CD14-positive monocyte (primary cell): ENCODE results near the gene DNAH9. TPM values are rescaled to one million over a fixed set of nuclear protein-coding genes. Genes with fewer than 3 reads are reported as not detected.

Experiments
- DNase-seq, 3 donors: peaks; one replicate each; pipeline ENCODE4 v3.0.0-alpha.2; 2011 to 2022
- H2AFZ ChIP-seq: 2 replicates; pipeline ENCODE4 v1.6.0; 2012; ENCODE audit warnings: mild to moderate bottlenecking, low read depth, low read length, inconsistent platforms; ENCODE audit not compliant: insufficient read depth, poor library complexity, severe bottlenecking
- H3K27ac ChIP-seq, 2 donors: 1 replicate in 1 of 2; 2 replicates in 1 of 2; pipeline ENCODE4 v1.5.1; 2012 to 2013; ENCODE audit warnings: low read length in 2 of 2, control low read depth in 1 of 2, inconsistent platforms in 1 of 2, low read depth in 1 of 2, mild to moderate bottlenecking in 1 of 2
- H3K27me3 ChIP-seq, 2 donors: one replicate each; pipeline versions ENCODE4 v1.6.0 to v1.6.1; 2011 to 2013; ENCODE audit warnings: low read length in 2 of 2; ENCODE audit not compliant: control insufficient read depth in 2 of 2, insufficient read depth in 2 of 2
- H3K36me3 ChIP-seq, 2 donors: replicated peaks in 1 of 2; 1 replicate in 1 of 2; 2 replicates in 1 of 2; pipeline versions ENCODE4 v1.5.1 to v1.6.1; 2012 to 2013; ENCODE audit warnings: low read length in 2 of 2, control low read depth in 1 of 2, inconsistent platforms in 1 of 2, mild to moderate bottlenecking in 1 of 2; ENCODE audit not compliant: insufficient read depth in 2 of 2, control insufficient read depth in 1 of 2
- H3K4me1 ChIP-seq, 2 donors: 1 replicate in 1 of 2; 2 replicates in 1 of 2; pipeline versions ENCODE4 v1.5.1 to v1.6.1; 2012 to 2013; ENCODE audit warnings: low read length in 2 of 2, control low read depth in 1 of 2, inconsistent platforms in 1 of 2, mild to moderate bottlenecking in 1 of 2, moderate library complexity in 1 of 2; ENCODE audit not compliant: insufficient read depth in 2 of 2, control insufficient read depth in 1 of 2
- H3K4me2 ChIP-seq: replicated peaks from 2 replicates; pipeline ENCODE3; 2012; ENCODE audit warnings: low read length, moderate library complexity, mild to moderate bottlenecking; ENCODE audit not compliant: poor library complexity, severe bottlenecking; ENCODE audit errors: extremely low read depth
- H3K4me3 ChIP-seq, 3 experiments: fragments of 200-600 bp in 1 of 3; sonication (generic) in 1 of 3; replicated peaks in 1 of 3; 1 replicate in 2 of 3; 2 replicates in 1 of 3; pipeline ENCODE4 v1.5.1; 2011 to 2013; ENCODE audit warnings: low read length in 3 of 3, mild to moderate bottlenecking in 3 of 3, control low read depth in 2 of 3, low read depth in 2 of 3, inconsistent platforms in 1 of 3, moderate library complexity in 1 of 3
- H3K79me2 ChIP-seq: 2 replicates; pipeline ENCODE4 v1.6.0; 2012; ENCODE audit warnings: mild to moderate bottlenecking, control low read depth, inconsistent platforms, low read length, moderate library complexity; ENCODE audit not compliant: insufficient read depth
- H3K9ac ChIP-seq: 2 replicates; pipeline ENCODE4 v1.6.0; 2017; ENCODE audit warnings: low read length, mild to moderate bottlenecking; ENCODE audit not compliant: insufficient read depth, poor library complexity, severe bottlenecking
- H3K9me3 ChIP-seq, 2 donors: replicated peaks in 1 of 2; 1 replicate in 1 of 2; 2 replicates in 1 of 2; pipeline versions ENCODE4 v1.5.1 to v1.6.1; 2012 to 2013; ENCODE audit warnings: low read length in 2 of 2, control low read depth in 1 of 2; ENCODE audit not compliant: control insufficient read depth in 1 of 2, insufficient read depth in 1 of 2
- H4K20me1 ChIP-seq: 2 replicates; pipeline ENCODE4 v1.6.0; 2012; ENCODE audit warnings: mild to moderate bottlenecking, low read length, control low read depth, moderate library complexity; ENCODE audit not compliant: insufficient read depth
- H3K27ac Mint-ChIP-seq, 7 donors: one replicate each; pipeline ENCODE4 v1.8.0; 2020; ENCODE audit warnings: mild to moderate bottlenecking in 7 of 7, mixed read lengths in 7 of 7, moderate library complexity in 6 of 7, inconsistent platforms in 2 of 7
- H3K27me3 Mint-ChIP-seq, 3 donors: one replicate each; pipeline ENCODE4 v1.8.0; 2021 to 2022; ENCODE audit warnings: low read depth in 3 of 3, mild to moderate bottlenecking in 3 of 3, mixed read lengths in 3 of 3, moderate library complexity in 3 of 3, inconsistent platforms in 1 of 3
- H3K36me3 Mint-ChIP-seq, 2 donors: one replicate each; pipeline ENCODE4 v1.8.0; 2020; ENCODE audit warnings: mixed read lengths in 2 of 2, inconsistent platforms in 1 of 2, mild to moderate bottlenecking in 1 of 2
- H3K4me1 Mint-ChIP-seq: one replicate; pipeline ENCODE4 v1.8.0; 2020; ENCODE audit warnings: mild to moderate bottlenecking, mixed read lengths
- H3K4me3 Mint-ChIP-seq, 2 donors: one replicate each; pipeline ENCODE4 v1.8.0; 2020; ENCODE audit warnings: mild to moderate bottlenecking in 2 of 2, mixed read lengths in 2 of 2, moderate library complexity in 1 of 2
- H3K9me3 Mint-ChIP-seq, 7 donors: one replicate each; pipeline ENCODE4 v1.8.0; 2020 to 2022; ENCODE audit warnings: mixed read lengths in 7 of 7, mild to moderate bottlenecking in 6 of 7, moderate library complexity in 6 of 7, inconsistent platforms in 2 of 7
- WGBS: methylation state at CpG from one replicate; pipeline ENCODE4 v1.1.5; 2013; ENCODE audit warnings: missing lambda C conversion rate; ENCODE audit not compliant: insufficient coverage; 5-methylcytosine and 5-hydroxymethylcytosine counted together
- intact Hi-C, 2 donors: fragments of 100-400 bp; cut with micrococcal nuclease; formaldehyde crosslinking; loops; one replicate each; pipeline versions ENCODE4 v1.15.0 to v1.15.1; 2023
- polyA plus RNA-seq, 3 donors: library from polyadenylated mRNA; depleted of rRNA in 1 of 3; unstranded in 2 of 3; stranded (reverse) in 1 of 3; fragments of 300-500 nt in 2 of 3; fragments of >200 nt in 1 of 3; fragmentation: Illumina TruSeq in 2 of 3; gene quantifications; 1 replicate in 2 of 3; 2 replicates in 1 of 3; pipeline ENCODE4 v1.2.3, GENCODE V29; 2012 to 2021
- TF ChIP-seq, protein P1 (sequence below): fragments of 200-600 bp; IDR thresholded peaks from one replicate; pipeline ENCODE4 v1.8.0; 2022; ENCODE audit warnings: antibody characterized with exemption, mild to moderate bottlenecking

DNAH9 gene
- polyA plus RNA-seq, 3 donors: not detected

- DNase-seq: no peak
- intact Hi-C loops: no loop called here
Measured at GRCh38 chr17:11641521-11642275, 43.4 kb downstream of the DNAH9 start.

GRCh38 chr17:11642655-11643054 lies 44.4 kb downstream of the DNAH9 start:
- no peak overlapping the region for H3K4me3 Mint-ChIP-seq
- no peaks in the 10 kb centered on the region for H3K36me3 Mint-ChIP-seq
- intact Hi-C loops: no loop called here
- H3K9ac ChIP-seq: no peak overlapping the region
- no peak overlapping the region for H3K4me2 ChIP-seq
- no peak overlapping the region for H2AFZ ChIP-seq
- H4K20me1 ChIP-seq: no peaks in the 10 kb centered on the region
- no peaks in the 10 kb centered on the region for H3K27me3 ChIP-seq
- H3K27ac Mint-ChIP-seq: no peak overlapping the region
- peaks cover 2% of the 10 kb centered on the region for H3K4me1 Mint-ChIP-seq
- TF ChIP-seq, protein P1, sequence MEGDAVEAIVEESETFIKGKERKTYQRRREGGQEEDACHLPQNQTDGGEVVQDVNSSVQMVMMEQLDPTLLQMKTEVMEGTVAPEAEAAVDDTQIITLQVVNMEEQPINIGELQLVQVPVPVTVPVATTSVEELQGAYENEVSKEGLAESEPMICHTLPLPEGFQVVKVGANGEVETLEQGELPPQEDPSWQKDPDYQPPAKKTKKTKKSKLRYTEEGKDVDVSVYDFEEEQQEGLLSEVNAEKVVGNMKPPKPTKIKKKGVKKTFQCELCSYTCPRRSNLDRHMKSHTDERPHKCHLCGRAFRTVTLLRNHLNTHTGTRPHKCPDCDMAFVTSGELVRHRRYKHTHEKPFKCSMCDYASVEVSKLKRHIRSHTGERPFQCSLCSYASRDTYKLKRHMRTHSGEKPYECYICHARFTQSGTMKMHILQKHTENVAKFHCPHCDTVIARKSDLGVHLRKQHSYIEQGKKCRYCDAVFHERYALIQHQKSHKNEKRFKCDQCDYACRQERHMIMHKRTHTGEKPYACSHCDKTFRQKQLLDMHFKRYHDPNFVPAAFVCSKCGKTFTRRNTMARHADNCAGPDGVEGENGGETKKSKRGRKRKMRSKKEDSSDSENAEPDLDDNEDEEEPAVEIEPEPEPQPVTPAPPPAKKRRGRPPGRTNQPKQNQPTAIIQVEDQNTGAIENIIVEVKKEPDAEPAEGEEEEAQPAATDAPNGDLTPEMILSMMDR: no peak
- peaks cover 0 to 8% (median 4%) of the 10 kb centered on the region in 7 donors for H3K9me3 Mint-ChIP-seq
- no peaks in the 10 kb centered on the region for H3K4me1 ChIP-seq
- no peak for DNase-seq
- no peak overlapping the region for H3K4me3 ChIP-seq
- no peaks in the 10 kb centered on the region for H3K79me2 ChIP-seq
- no peak overlapping the region for H3K27ac ChIP-seq
- no peaks in the 10 kb centered on the region for H3K36me3 ChIP-seq
- H3K27me3 Mint-ChIP-seq: peaks cover 0 to 4% (median 0%) of the 10 kb centered on the region in 3 donors
- H3K9me3 ChIP-seq: peaks cover 0 to 4% of the 10 kb centered on the region in 2 donors
- WGBS: 83% methylated on average over 7 of the region's 10 CpGs

More at GRCh38 chr17:11641521-11642275, 43.4 kb downstream of the DNAH9 start:
- TF ChIP-seq, protein P1: no peak
- no peaks in the 10 kb centered on the region for H3K27me3 ChIP-seq
- no peaks in the 10 kb centered on the region for H3K36me3 ChIP-seq
- H3K79me2 ChIP-seq: no peaks in the 10 kb centered on the region
- H2AFZ ChIP-seq: no peak overlapping the region
- H3K4me3 ChIP-seq: no peak overlapping the region
- no peak overlapping the region for H3K9ac ChIP-seq
- no peaks in the 10 kb centered on the region for H3K4me1 ChIP-seq
- H3K36me3 Mint-ChIP-seq: no peaks in the 10 kb centered on the region
- H3K27me3 Mint-ChIP-seq: peaks cover 0 to 4% (median 0%) of the 10 kb centered on the region in 3 donors
- peaks cover 2% of the 10 kb centered on the region for H3K4me1 Mint-ChIP-seq
- no peak overlapping the region for H3K27ac Mint-ChIP-seq
- H3K9me3 ChIP-seq: peaks cover 0 to 4% of the 10 kb centered on the region in 2 donors
- no peaks in the 10 kb centered on the region for H4K20me1 ChIP-seq
- peaks cover 0 to 9% (median 4%) of the 10 kb centered on the region in 7 donors for H3K9me3 Mint-ChIP-seq
- 83% methylated on average over 8 of the region's 11 CpGs for WGBS
- H3K27ac ChIP-seq: no peak overlapping the region
- H3K4me3 Mint-ChIP-seq: no peak overlapping the region
- H3K4me2 ChIP-seq: no peak overlapping the region
